Measurements from ENCODE around the gene IZUMO2.

The IZUMO2 gene

GRCh38 chr19:50178320-50178719 lies 15.2 kb upstream of the IZUMO2 start:
- Histone ChIP-seq H4K91ac (ENCODE audit: low read length) (no peak overlapping the region), H2BK5ac (ENCODE audit: low read depth, low read length, poor library complexity, severe bottlenecking) (no peak overlapping the region), H3K36me3 (ENCODE audit: control insufficient read depth in 1 of 2, insufficient read depth in 2 of 2, low read depth in 1 of 2, low read length in 2 of 2) (no peaks in the 10 kb centered on the region), H3K4ac (ENCODE audit: low read depth in 1 of 2, low read length in 2 of 2) (no peak overlapping the region), H3K4me1 (ENCODE audit: control insufficient read depth, insufficient read depth, low read depth, low read length) (no peaks in the 10 kb centered on the region), H3K4me3 (ENCODE audit: insufficient read depth in 1 of 2, low read depth in 1 of 2, low read length in 2 of 2) (no peak overlapping the region), H3K27me3 (ENCODE audit: control insufficient read depth in 1 of 2, insufficient read depth in 1 of 2, low read length in 2 of 2) (no peaks in the 10 kb centered on the region), H3K9me3 (ENCODE audit: control insufficient read depth, low read length) (no peaks in the 10 kb centered on the region), H2BK120ac (ENCODE audit: low read depth, low read length) (no peak overlapping the region), H2BK15ac (ENCODE audit: low read depth, poor library complexity, severe bottlenecking) (no peak overlapping the region), H2AK5ac (ENCODE audit: low read length, severe bottlenecking) (no peak overlapping the region), H3K27ac (ENCODE audit: low read length, poor library complexity, severe bottlenecking) (no peak overlapping the region), H4K8ac (ENCODE audit: low read length) (no peak overlapping the region), H3K4me2 (ENCODE audit: low read length, poor library complexity, severe bottlenecking) (no peak overlapping the region), H3K23ac (ENCODE audit: low read length in 2 of 2) (no peak overlapping the region), H3K14ac (ENCODE audit: low read length in 2 of 2) (no peak overlapping the region), H2AFZ (ENCODE audit: low read depth, low read length) (no peak overlapping the region), H3K18ac (ENCODE audit: low read depth in 1 of 2, low read length in 2 of 2) (no peak overlapping the region), H2BK12ac (ENCODE audit: low read length in 2 of 2) (no peak overlapping the region), H3K79me1 (replicated peaks; ENCODE audit: low read length, poor library complexity, severe bottlenecking) (no peaks in the 10 kb centered on the region), H3K9ac (ENCODE audit: low read length) (no peak overlapping the region)
- 31% methylated on average over 1 of the region's 1 CpG for WGBS
- DNase-seq: no peak

GRCh38 chr19:50176775-50177174 lies 13.7 kb upstream of the IZUMO2 start:
- no peak overlapping the region for H3K18ac ChIP-seq (ENCODE audit: low read depth in 1 of 2, low read length in 2 of 2)
- no peak overlapping the region for H2AK5ac ChIP-seq (ENCODE audit: low read length, severe bottlenecking)
- H3K36me3 ChIP-seq (ENCODE audit: control insufficient read depth in 1 of 2, insufficient read depth in 2 of 2, low read depth in 1 of 2, low read length in 2 of 2): no peaks in the 10 kb centered on the region
- no peak overlapping the region for H4K91ac ChIP-seq (ENCODE audit: low read length)
- no peaks in the 10 kb centered on the region for H3K4me1 ChIP-seq (ENCODE audit: control insufficient read depth, insufficient read depth, low read depth, low read length)
- no peak overlapping the region for H3K4me2 ChIP-seq (ENCODE audit: low read length, poor library complexity, severe bottlenecking)
- no peak overlapping the region for H2BK12ac ChIP-seq (ENCODE audit: low read length in 2 of 2)
- H4K8ac ChIP-seq (ENCODE audit: low read length): no peak overlapping the region
- H3K27me3 ChIP-seq (ENCODE audit: control insufficient read depth in 1 of 2, insufficient read depth in 1 of 2, low read length in 2 of 2): no peaks in the 10 kb centered on the region
- no peak overlapping the region for H2AFZ ChIP-seq (ENCODE audit: low read depth, low read length)
- no peaks in the 10 kb centered on the region for H3K9me3 ChIP-seq (ENCODE audit: control insufficient read depth, low read length)
- H3K14ac ChIP-seq (ENCODE audit: low read length in 2 of 2): no peak overlapping the region
- H2BK120ac ChIP-seq (ENCODE audit: low read depth, low read length): no peak overlapping the region
- no peak overlapping the region for H2BK5ac ChIP-seq (ENCODE audit: low read depth, low read length, poor library complexity, severe bottlenecking)
- H3K23ac ChIP-seq (ENCODE audit: low read length in 2 of 2): no peak overlapping the region
- H3K27ac ChIP-seq (ENCODE audit: low read length, poor library complexity, severe bottlenecking): no peak overlapping the region
- 81% methylated on average over 8 of the region's 9 CpGs for WGBS
- H3K79me1 ChIP-seq (replicated peaks; ENCODE audit: low read length, poor library complexity, severe bottlenecking): no peaks in the 10 kb centered on the region
- no peak overlapping the region for H3K9ac ChIP-seq (ENCODE audit: low read length)
- H3K4ac ChIP-seq (ENCODE audit: low read depth in 1 of 2, low read length in 2 of 2): no peak overlapping the region
- no peak for DNase-seq
- no peak overlapping the region for H2BK15ac ChIP-seq (ENCODE audit: low read depth, poor library complexity, severe bottlenecking)
- no peak overlapping the region for H3K4me3 ChIP-seq (ENCODE audit: insufficient read depth in 1 of 2, low read depth in 1 of 2, low read length in 2 of 2)

- Histone ChIP-seq H2BK120ac (ENCODE audit: low read depth, low read length) (no peak overlapping the region), H4K91ac (ENCODE audit: low read length) (no peak overlapping the region), H2AK5ac (ENCODE audit: low read length, severe bottlenecking) (no peak overlapping the region), H3K4me2 (ENCODE audit: low read length, poor library complexity, severe bottlenecking) (no peak overlapping the region), H3K36me3 (ENCODE audit: control insufficient read depth in 1 of 2, insufficient read depth in 2 of 2, low read depth in 1 of 2, low read length in 2 of 2) (no peaks in the 10 kb centered on the region), H2BK15ac (ENCODE audit: low read depth, poor library complexity, severe bottlenecking) (no peak overlapping the region), H4K8ac (ENCODE audit: low read length) (no peak overlapping the region), H3K4me1 (ENCODE audit: control insufficient read depth, insufficient read depth, low read depth, low read length) (no peaks in the 10 kb centered on the region), H3K27me3 (ENCODE audit: control insufficient read depth in 1 of 2, insufficient read depth in 1 of 2, low read length in 2 of 2) (no peaks in the 10 kb centered on the region), H3K23ac (ENCODE audit: low read length in 2 of 2) (no peak overlapping the region), H3K4ac (ENCODE audit: low read depth in 1 of 2, low read length in 2 of 2) (no peak overlapping the region), H3K18ac (ENCODE audit: low read depth in 1 of 2, low read length in 2 of 2) (no peak overlapping the region), H3K14ac (ENCODE audit: low read length in 2 of 2) (no peak overlapping the region), H3K27ac (ENCODE audit: low read length, poor library complexity, severe bottlenecking) (no peak overlapping the region), H3K9ac (ENCODE audit: low read length) (no peak overlapping the region), H2BK5ac (ENCODE audit: low read depth, low read length, poor library complexity, severe bottlenecking) (no peak overlapping the region), H2BK12ac (ENCODE audit: low read length in 2 of 2) (no peak overlapping the region), H2AFZ (ENCODE audit: low read depth, low read length) (no peak overlapping the region), H3K79me1 (replicated peaks; ENCODE audit: low read length, poor library complexity, severe bottlenecking) (no peaks in the 10 kb centered on the region), H3K4me3 (ENCODE audit: insufficient read depth in 1 of 2, low read depth in 1 of 2, low read length in 2 of 2) (no peak overlapping the region), H3K9me3 (ENCODE audit: control insufficient read depth, low read length) (no peaks in the 10 kb centered on the region)
- DNase-seq: no peak
- WGBS: 71% methylated on average over 10 of the region's 10 CpGs
These were observed 12.8 kb upstream of the IZUMO2 start for GRCh38 chr19:50175924-50176323.

GRCh38 chr19:50174100-50174793 lies 11.2 kb upstream of the IZUMO2 start:
- no peak overlapping the region for H2BK15ac ChIP-seq (ENCODE audit: low read depth, poor library complexity, severe bottlenecking)
- 61% methylated on average over 5 of the region's 5 CpGs for WGBS
- H3K4me1 ChIP-seq (ENCODE audit: control insufficient read depth, insufficient read depth, low read depth, low read length): no peaks in the 10 kb centered on the region

More at GRCh38 chr19:50174100-50174793, 11.2 kb upstream of the IZUMO2 start:
- Histone ChIP-seq H3K27ac (ENCODE audit: low read length, poor library complexity, severe bottlenecking) (no peak overlapping the region), H3K9me3 (ENCODE audit: control insufficient read depth, low read length) (no peaks in the 10 kb centered on the region), H2BK5ac (ENCODE audit: low read depth, low read length, poor library complexity, severe bottlenecking) (no peak overlapping the region), H4K8ac (ENCODE audit: low read length) (no peak overlapping the region), H3K4me3 (ENCODE audit: insufficient read depth in 1 of 2, low read depth in 1 of 2, low read length in 2 of 2) (no peak overlapping the region), H3K18ac (ENCODE audit: low read depth in 1 of 2, low read length in 2 of 2) (no peak overlapping the region), H4K91ac (ENCODE audit: low read length) (no peak overlapping the region), H3K4me2 (ENCODE audit: low read length, poor library complexity, severe bottlenecking) (no peak overlapping the region), H3K4ac (ENCODE audit: low read depth in 1 of 2, low read length in 2 of 2) (no peak overlapping the region), H2AFZ (ENCODE audit: low read depth, low read length) (no peak overlapping the region), H3K36me3 (ENCODE audit: control insufficient read depth in 1 of 2, insufficient read depth in 2 of 2, low read depth in 1 of 2, low read length in 2 of 2) (no peaks in the 10 kb centered on the region), H2BK12ac (ENCODE audit: low read length in 2 of 2) (no peak overlapping the region), H3K14ac (ENCODE audit: low read length in 2 of 2) (no peak overlapping the region), H2AK5ac (ENCODE audit: low read length, severe bottlenecking) (no peak overlapping the region), H3K79me1 (replicated peaks; ENCODE audit: low read length, poor library complexity, severe bottlenecking) (no peaks in the 10 kb centered on the region), H3K27me3 (ENCODE audit: control insufficient read depth in 1 of 2, insufficient read depth in 1 of 2, low read length in 2 of 2) (no peaks in the 10 kb centered on the region), H2BK120ac (ENCODE audit: low read depth, low read length) (no peak overlapping the region), H3K23ac (ENCODE audit: low read length in 2 of 2) (no peak overlapping the region), H3K9ac (ENCODE audit: low read length) (no peak overlapping the region)
- no peak for DNase-seq

All from mesenchymal stem cell (in vitro differentiated cells and primary cell).